ENCODE results near the gene SPATA2L. TPM values are rescaled to one million over a fixed set of nuclear protein-coding genes. Genes with fewer than 3 reads are reported as not detected.

The SPATA2L gene
- total RNA-seq, 1 donor from 2014 or later: 9.3 TPM

- peaks cover 11% of the 10 kb centered on the region for H3K36me3 Mint-ChIP-seq (ENCODE audit: low read depth)
- DNase-seq (ENCODE audit: low spot score): peak; percentile 83
- peak overlapping the region; percentile 87 for H3K4me3 Mint-ChIP-seq (ENCODE audit: unreplicated experiment)
- TF ChIP-seq CTCF (IDR thresholded peaks at IDR 0.05): no peak
- peaks cover 27% of the 10 kb centered on the region for H3K4me1 Mint-ChIP-seq (ENCODE audit: low read depth)
- H3K9me3 Mint-ChIP-seq (ENCODE audit: low read depth): no peaks in the 10 kb centered on the region
- peak overlapping the region; percentile 78 for H3K27ac Mint-ChIP-seq (ENCODE audit: unreplicated experiment)
- no peaks in the 10 kb centered on the region for H3K27me3 Mint-ChIP-seq (ENCODE audit: low read depth)
These were observed 43.2 kb downstream of the SPATA2L start for GRCh38 chr16:89658221-89658879.

DNA sequence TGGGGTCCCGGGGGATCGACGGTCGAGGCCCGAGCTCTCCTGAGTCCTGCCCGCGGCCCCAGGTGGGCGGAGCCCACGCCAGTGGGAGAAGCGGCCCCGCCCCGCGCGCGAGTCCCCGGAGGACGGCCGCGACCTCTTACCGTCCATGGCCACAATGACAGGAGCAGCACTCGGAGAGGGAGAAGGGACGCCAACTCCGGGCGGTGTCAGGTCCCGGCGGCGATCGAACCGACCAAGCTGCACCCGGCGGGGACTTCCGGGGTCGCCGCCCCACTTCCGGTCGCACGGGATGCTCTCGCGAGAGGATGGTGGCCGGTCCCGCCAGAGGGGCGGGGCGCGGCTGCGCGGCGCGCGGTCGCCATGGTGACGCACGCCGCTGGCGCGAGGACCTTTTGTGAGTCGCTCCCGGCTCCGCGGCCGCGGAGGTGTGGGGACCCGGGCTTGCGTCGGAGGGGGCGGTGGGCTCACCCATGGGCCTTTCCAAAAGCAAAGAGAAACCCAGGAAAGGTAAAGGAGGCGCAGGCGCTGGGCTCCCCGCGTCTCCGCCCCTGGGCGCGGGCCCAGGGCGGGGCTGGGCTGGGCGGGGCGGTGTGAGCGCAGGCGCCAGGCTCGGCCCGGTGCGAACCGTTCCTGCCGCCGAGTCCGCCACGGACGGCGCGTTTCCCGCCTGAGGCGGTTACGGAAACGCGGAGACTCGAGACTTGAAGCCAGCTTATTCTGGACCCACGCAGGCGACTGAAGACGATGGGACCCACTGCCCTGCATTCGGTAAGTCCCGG, 43.9 kb downstream of the SPATA2L start, which contains the start of the genes CHMP1A and SPATA33:
TSS of gene CHMP1A (minus strand) at position 267 of the 779 bp plus-strand sequence. CDS start at position 147, 120 bp downstream.
TSS of gene SPATA33 (plus strand) at position 395 of the 779 bp plus-strand sequence. CDS start at position 471, 76 bp downstream.
- Mint-ChIP-seq H3K27me3 (ENCODE audit: low read depth) (no peaks in the 10 kb centered on the region), H3K36me3 (ENCODE audit: low read depth) (peaks cover 11% of the 10 kb centered on the region), H3K4me3 (ENCODE audit: unreplicated experiment) (peak within 1 kb of the TSS; percentile 87), H3K27ac (ENCODE audit: unreplicated experiment) (peak within 1 kb of the TSS; percentile 78), H3K9me3 (ENCODE audit: low read depth) (no peaks in the 10 kb centered on the region), H3K4me1 (ENCODE audit: low read depth) (peaks cover 27% of the 10 kb centered on the region)
- peak; percentile 95 for DNase-seq (ENCODE audit: low spot score)
- no peak for TF ChIP-seq CTCF (IDR thresholded peaks at IDR 0.05)

- H3K4me1 Mint-ChIP-seq (ENCODE audit: low read depth): peaks cover 27% of the 10 kb centered on the region
- H3K27me3 Mint-ChIP-seq (ENCODE audit: low read depth): no peaks in the 10 kb centered on the region
- DNase-seq (ENCODE audit: low spot score): peak; percentile 71
- H3K4me3 Mint-ChIP-seq (ENCODE audit: unreplicated experiment): peak overlapping the region; percentile 87
- H3K36me3 Mint-ChIP-seq (ENCODE audit: low read depth): peaks cover 8% of the 10 kb centered on the region
- TF ChIP-seq CTCF (IDR thresholded peaks at IDR 0.05): no peak
- H3K27ac Mint-ChIP-seq (ENCODE audit: unreplicated experiment): peak overlapping the region; percentile 68
- H3K9me3 Mint-ChIP-seq (ENCODE audit: low read depth): no peaks in the 10 kb centered on the region
These were observed 44.9 kb downstream of the SPATA2L start for GRCh38 chr16:89656435-89657121.

- Mint-ChIP-seq H3K4me1 (ENCODE audit: low read depth) (peaks cover 27% of the 10 kb centered on the region), H3K36me3 (ENCODE audit: low read depth) (peaks cover 2% of the 10 kb centered on the region), H3K9me3 (ENCODE audit: low read depth) (no peaks in the 10 kb centered on the region), H3K4me3 (ENCODE audit: unreplicated experiment) (peak overlapping the region; percentile 87), H3K27me3 (ENCODE audit: low read depth) (no peaks in the 10 kb centered on the region), H3K27ac (ENCODE audit: unreplicated experiment) (no peak overlapping the region)
- peak; percentile 59 for DNase-seq (ENCODE audit: low spot score)
- TF ChIP-seq CTCF (IDR thresholded peaks at IDR 0.05): no peak
These were observed 46.4 kb downstream of the SPATA2L start for GRCh38 chr16:89655062-89655643.
